GM18526 (cell line): ENCODE data around the gene PTPRK.

Experiments
- POLR2A ChIP-seq: IDR thresholded peaks from 3 replicates; pipeline ENCODE4 v1.6.1; 2011; ENCODE audit not compliant: insufficient read length; ENCODE audit errors: extremely low read depth

Gene PTPRK

DNA sequence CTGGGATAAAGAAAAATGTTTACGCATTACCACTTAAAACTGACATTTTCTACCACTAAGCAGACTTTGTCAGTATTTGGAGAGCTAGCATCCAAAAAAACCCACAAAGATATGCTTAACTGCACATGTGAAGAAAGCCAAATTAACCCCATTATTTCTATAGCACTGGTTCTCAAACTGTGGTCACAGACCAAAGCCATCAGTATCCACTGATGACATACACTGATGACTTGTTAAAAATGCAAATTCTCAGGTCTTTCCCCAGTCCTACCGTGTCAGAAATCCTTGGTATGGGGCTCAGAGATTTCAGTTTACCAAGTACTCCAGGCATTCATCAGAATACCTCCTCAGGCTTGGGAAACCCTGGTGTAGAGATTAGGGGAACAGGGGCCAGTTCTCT, 230.2 kb downstream of the PTPRK start:
- no peak for TF ChIP-seq POLR2A

DNA sequence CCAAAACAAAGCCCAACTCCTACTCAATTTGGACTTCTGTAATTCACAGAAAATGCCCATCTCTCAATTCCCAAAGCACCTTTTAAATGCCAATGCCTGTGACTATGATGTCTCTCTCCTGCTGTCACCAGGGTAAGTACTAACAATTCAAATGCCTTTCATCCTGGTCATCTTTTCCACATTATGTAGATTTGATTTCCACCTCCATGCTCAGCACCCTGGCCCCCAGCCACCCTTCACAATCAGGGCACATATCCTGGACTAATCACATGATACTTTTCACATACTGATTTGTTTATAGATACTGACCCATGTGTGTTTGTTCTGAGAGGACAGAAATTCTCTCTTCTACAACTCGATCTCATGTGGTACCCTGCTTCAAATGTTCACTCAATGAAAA, 236.3 kb downstream of the PTPRK start:
- no peak for TF ChIP-seq POLR2A

DNA sequence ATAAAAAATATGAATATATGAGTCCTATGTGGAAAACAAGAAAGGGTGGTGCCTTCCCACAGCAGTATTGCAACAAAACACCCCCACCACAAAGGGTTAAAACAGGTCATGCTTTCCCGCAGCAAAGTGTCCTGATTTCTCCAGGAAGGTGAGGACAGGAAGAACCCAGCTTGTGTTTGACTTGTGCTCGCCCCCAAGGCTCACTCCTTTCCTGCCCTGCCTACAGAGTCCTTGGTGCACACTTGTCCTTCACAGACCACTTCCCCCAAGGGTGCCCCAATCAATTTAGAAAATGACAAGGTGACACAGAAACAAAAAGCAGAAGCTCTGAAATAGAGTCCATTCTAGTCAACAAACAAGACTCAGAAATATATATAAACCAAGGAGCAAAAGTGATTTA, 237.4 kb downstream of the PTPRK start:
- TF ChIP-seq POLR2A, result no peak

DNA sequence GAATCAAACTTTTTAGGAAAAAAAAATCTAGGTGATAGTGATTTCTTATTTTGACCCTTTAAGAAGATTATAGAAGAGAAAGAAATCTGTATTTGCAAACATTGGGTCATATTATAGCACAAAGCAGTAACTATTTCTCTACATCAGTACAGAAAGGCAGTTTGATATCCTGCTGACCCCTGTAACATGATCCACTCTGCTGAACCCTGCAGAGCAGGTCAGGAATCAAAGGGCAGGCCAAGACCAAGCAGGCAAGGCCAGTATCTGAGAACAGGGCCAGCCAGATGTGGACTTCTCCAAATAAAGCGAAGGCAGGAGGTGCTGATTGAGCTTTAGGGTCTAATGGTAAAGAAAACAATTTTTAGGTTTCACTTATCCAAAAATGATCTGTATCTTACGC, 239.4 kb downstream of the PTPRK start:
- TF ChIP-seq POLR2A, result no peak

DNA sequence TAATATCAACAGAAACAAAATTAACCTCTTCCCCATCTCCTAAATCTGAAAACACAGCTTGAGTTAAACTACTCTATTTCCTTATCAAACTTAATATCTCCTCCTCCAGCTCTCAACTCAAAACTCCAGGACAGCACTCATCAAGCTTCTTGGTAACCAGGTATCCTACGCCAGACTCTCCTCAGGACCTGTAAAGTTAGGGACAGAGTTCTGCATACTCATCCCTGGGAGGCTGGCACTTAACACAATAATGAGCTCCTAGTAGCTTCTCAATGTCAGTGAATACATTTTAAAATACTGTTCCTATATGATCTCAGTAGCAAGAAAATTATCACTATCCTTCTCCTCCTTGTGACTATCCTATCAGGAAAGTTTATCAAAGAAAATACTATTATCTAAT, 240.3 kb downstream of the PTPRK start:
- no peak for TF ChIP-seq POLR2A

DNA sequence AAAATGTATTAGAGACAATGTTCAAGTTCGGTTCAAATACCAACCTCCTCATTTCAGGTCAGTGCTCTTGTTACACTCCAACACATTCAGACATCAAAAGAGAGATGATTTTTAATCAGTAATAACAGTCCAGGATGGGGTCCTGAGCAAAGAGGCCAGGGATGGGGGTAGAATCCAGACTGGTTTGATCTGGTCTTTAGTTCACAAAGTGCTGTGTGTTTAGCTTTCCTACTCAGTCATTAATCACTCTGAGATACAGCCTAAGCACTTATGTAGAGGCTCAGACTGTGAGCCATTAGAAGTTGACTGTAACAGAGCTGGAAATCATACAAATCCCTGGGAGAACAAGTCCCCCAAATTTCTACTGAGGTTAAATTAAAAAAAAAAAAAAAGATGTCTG, 241.6 kb downstream of the PTPRK start:
- TF ChIP-seq POLR2A, result no peak

DNA sequence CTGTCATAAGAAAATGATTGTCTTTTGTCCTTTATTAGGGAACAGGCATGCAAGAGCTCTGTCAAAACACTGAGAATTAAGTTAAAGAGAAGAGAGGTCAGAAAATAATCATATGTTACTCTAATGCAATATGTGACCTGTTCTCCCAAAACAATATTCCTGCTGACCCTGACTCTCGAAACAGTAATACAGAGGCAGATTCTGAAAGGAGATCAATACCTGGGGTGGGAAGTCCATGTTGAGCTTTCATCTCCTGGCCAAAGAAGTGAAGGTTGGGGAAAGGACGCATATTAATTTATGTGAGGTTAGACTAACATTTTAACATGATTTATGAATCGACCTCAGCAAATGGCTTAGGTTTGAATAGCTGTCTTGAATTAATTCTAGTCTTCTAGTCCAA, 243.0 kb downstream of the PTPRK start:
- no peak for TF ChIP-seq POLR2A

DNA sequence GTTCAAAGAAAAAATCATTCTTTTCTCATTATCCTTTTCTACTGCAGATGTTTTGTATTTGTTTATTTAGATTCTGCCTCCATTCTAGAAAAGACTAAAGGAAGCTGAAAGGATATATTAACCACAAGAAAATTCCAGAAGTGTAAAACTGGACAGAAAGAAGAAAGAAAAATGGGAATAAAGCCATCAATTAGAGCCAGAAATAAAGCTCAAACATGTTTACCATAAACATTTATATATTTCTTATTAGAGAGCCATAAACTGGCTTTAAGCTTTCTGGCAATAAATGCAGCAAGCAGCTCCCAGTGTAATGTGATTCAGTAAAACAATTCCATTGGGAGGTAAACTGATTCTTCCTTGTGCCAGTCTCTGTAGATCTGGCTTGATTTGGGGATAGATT, 244.1 kb downstream of the PTPRK start:
- no peak for TF ChIP-seq POLR2A

DNA sequence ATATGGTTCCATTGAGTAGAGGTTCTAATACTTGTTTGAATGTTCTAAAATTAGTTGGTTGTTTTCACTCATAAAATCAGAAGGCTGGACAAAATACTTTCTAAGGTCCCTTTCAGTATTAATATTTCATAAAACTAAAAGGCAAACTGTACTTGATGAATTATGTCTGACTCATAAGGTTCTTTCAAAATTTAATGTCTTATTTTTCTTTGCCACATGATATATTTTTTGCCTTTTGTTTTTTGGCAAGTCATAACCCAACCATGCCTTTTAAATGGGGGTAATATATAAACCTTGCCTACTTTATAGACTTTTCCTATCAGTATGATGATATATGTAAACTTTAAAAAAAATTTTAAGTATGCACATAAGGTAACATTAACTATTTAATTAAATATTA, 244.7 kb downstream of the PTPRK start:
- no peak for TF ChIP-seq POLR2A

DNA sequence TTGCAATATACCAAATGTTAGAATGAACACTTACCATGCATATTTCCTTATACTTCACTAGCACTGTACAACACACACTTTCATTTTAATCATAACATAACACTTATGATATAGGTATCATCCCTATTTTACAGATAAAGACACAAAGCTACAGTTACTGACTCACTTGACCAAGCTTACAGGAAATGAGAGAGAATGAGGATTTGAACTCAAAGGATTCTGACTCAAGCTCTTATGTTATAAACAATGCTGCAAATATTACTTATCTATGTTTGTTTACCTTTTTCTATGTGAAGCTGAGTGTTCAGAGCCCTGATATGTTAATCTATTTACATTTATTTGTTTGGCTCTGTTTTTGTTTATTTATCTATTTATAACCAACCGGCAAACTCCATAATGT, 245.4 kb downstream of the PTPRK start:
- TF ChIP-seq POLR2A, result no peak

DNA sequence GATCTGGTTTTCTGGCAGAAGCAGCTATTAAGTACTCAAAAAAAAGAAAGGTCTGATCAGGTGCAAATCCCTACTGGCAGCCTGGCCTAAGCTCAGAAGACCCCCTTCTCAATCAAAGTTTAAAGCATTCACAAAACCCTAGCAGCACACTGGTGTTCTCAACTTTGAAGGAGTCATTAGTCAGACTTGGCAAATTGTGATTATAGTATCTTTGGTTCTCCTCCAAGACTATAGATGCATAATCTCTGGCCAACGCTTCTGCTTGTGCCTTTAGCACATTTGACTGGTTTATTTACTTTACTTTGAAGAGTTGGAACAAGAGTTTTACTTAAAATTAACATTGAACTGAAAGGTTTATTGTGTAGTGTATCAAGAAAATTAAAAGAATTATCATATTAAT, 248.9 kb downstream of the PTPRK start:
- TF ChIP-seq POLR2A, result no peak

DNA sequence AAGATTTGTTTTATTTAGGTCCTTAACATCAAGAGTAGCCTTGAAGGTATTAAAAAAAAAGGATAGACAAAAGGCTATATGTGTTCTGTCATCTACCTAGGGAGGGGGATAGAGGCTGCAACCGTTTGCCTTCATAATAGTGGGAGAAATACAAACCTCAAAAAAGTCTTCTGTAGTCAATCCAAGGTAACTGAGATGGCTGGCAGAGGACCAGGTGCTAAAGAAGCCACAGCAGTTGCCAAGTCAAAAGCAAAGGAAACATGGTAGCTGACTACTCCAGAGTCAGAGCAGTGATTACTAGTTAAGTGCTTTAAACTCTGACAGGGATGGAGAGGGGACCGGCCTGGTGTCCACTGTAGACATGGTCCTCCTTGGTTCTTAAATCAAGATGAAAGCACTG, 249.4 kb downstream of the PTPRK start:
- TF ChIP-seq POLR2A, result no peak

DNA sequence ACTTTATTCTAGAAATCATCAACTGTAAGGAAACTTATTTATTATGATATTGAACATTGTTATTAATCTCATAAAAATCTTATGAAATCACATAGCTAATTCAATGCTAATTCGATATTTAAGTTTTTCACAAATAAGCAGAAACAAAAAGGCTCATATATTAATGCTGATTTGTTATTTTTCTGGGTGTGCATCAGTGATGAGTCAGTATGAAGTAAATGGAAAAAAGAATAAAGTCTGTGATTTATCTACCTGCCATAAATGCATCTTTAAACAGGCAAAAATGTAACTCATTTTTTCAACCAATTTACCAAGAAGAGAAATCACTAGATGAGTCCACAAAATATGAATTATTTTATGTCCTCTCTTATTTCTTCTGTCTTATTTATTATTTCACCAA, 253.5 kb downstream of the PTPRK start:
- TF ChIP-seq POLR2A, result no peak

DNA sequence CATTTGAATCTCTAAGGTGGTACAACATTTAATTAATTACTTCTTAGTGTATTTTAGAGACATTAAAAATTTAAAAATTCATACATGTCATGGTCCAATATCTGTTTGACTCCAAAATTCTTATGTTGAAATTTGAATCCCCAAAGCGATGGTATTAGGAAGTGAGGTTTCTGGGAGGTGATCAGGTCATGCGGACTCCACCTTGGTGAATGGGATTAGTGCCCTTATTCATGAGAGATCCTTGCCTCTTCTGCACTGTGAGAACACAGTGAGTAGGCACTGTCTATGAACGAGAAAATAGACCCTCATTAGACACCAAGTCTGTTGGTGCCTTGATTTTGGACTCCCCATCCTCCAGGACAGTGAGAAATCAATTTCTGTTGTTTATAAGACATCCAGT, 254.7 kb downstream of the PTPRK start:
- no peak for TF ChIP-seq POLR2A

DNA sequence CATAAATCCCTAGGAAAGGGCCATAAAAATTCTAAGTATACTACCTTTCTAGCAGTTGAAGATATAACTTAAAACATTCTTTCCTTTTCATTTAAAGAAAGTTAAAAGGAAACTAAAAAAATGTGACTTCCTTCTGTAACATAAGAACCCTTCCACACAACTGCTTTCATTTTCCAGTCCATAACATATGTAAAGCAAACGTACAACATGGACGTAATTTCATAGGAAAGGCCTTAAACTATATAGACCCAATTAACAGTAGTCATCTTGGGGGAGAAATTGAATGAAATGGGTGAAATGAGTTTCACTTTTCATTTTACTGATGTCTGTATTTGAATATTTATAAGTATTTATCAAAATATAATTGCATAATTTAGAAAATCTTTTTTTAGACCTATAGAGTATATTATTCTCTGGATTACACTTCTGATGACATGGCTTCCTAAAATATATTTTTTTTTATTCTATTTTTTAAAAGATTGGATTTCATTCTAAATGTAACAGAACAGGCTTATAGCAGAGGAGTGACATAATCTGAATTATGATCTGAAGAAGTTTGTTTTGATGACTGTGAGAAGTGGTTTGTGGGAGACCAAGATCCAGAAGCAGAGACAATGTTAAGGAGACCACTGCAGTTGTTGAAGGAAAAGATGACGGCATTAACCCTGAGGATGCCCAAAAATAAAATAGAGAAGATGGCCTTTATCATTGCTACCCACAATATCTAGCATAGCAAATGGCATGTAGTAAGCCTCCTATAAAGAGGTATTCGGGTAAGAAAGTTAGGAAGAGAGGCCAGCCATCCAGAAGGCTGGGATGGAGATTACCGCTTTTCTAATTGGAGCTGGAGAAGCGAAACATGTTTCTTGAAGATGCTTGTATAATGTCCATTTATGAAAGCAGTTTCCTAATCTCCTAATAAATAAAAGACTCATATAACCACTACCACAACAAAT, 260.4 kb downstream of the PTPRK start:
- TF ChIP-seq POLR2A, result no peak

DNA sequence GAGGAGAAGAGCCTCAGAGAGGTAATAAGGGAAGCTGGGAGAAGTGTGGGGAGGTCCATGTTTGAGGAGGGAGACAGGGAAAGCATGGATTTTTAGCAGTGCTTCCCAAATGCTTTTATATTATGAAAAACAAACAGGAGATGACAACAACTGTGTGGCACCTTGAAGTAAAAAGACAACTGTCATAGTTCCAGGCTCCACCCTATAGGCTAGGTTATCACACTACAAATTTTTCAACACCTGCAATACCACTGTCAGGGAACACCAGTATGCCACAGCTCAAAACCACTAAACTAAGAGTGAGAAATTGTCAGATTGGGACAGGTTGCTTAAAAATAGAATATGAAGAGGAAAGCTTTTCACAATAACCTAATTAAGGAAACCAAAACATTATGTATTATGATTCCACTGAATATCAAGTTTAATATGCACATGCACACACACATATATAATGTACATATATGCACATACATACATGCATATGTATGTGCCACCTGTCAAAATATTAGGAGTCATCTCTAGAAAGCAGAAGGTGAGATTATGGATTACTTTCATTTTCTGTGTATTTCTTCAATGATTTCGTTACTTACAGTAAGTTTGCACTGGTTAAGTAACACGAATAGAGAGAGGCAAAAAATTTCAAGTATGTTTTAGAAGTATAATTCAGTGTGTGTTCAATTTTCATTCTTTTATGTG, 261.2 kb downstream of the PTPRK start:
- peak; percentile 38 for TF ChIP-seq POLR2A
